HepG2 (cell line): ENCODE measurements around the gene NOL4L. TPM values are rescaled to one million over a fixed set of nuclear protein-coding genes. Genes with fewer than 3 reads are reported as not detected.
A peak's percentile ranks its signal among the peaks of the same experiment; 100 is the strongest.

Experiments used
- ASH2L ChIP-seq: fragments of 300-600, 200-600 bp; sonication (generic); IDR thresholded peaks from 2 replicates; pipeline ENCODE4 v1.7.0; 2017; ENCODE audit warnings: low read depth, mild to moderate bottlenecking, moderate library complexity, mixed read lengths, low read length; ENCODE audit not compliant: insufficient read length
- CCAR2 ChIP-seq: fragments of 200-400 bp; formaldehyde crosslinking; optimal IDR thresholded peaks from 2 replicates; pipeline ENCODE3; 2018; ENCODE audit warnings: low read depth, mild to moderate bottlenecking, low read length, moderate library complexity
- FOXC1 ChIP-seq: sonication (generic); formaldehyde crosslinking; IDR thresholded peaks from 2 replicates; pipeline ENCODE4 v1.8.0; 2022; ENCODE audit warnings: mild to moderate bottlenecking, missing genetic modification reagents, borderline replicate concordance
- NAIF1 ChIP-seq: sonication (generic); formaldehyde crosslinking; IDR thresholded peaks from 2 replicates; pipeline ENCODE4 v1.5.0; 2020; ENCODE audit warnings: mild to moderate bottlenecking, missing genetic modification reagents, borderline replicate concordance
- SP140L ChIP-seq: sonication (generic); formaldehyde crosslinking; IDR thresholded peaks from 2 replicates; pipeline ENCODE4 v1.4.0; 2020; ENCODE audit warnings: missing genetic modification reagents, borderline replicate concordance
- TBX2 ChIP-seq: sonication (generic); formaldehyde crosslinking; IDR thresholded peaks from 2 replicates; pipeline ENCODE4 v1.5.0; 2020; ENCODE audit warnings: missing genetic modification reagents, mild to moderate bottlenecking, borderline replicate concordance
- XRCC5 ChIP-seq: fragments of 200-400 bp; formaldehyde crosslinking; optimal IDR thresholded peaks from 2 replicates; pipeline ENCODE3; 2017; ENCODE audit warnings: mild to moderate bottlenecking, low read length
- ZBTB1 ChIP-seq: sonication (generic); formaldehyde crosslinking; IDR thresholded peaks from 2 replicates; pipeline ENCODE4 v1.4.0; 2020; ENCODE audit warnings: missing genetic modification reagents, borderline replicate concordance
- ZFP36L1 ChIP-seq: sonication (generic); formaldehyde crosslinking; IDR thresholded peaks from 2 replicates; pipeline ENCODE4 v1.8.0; 2022; ENCODE audit warnings: mild to moderate bottlenecking, missing genetic modification reagents, moderate library complexity
- ZFX ChIP-seq: sonication (generic); formaldehyde crosslinking; IDR thresholded peaks from 2 replicates; pipeline ENCODE4 v1.4.0; 2020; ENCODE audit warnings: mild to moderate bottlenecking, low read depth, missing genetic modification reagents, moderate library complexity
- ZNF337 ChIP-seq: sonication (generic); formaldehyde crosslinking; IDR thresholded peaks from 2 replicates; pipeline ENCODE4 v1.5.1; 2020; ENCODE audit warnings: missing genetic modification reagents, low read depth, mild to moderate bottlenecking, borderline replicate concordance
- ZNF33B ChIP-seq: sonication (generic); formaldehyde crosslinking; IDR thresholded peaks from 2 replicates; pipeline ENCODE4 v1.5.1; 2020; ENCODE audit warnings: mild to moderate bottlenecking, missing genetic modification reagents
- ZNF34 ChIP-seq: sonication (generic); formaldehyde crosslinking; IDR thresholded peaks from 2 replicates; pipeline ENCODE4 v1.4.0; 2020; ENCODE audit warnings: mild to moderate bottlenecking, missing genetic modification reagents, borderline replicate concordance
- ZNF441 ChIP-seq: sonication (generic); formaldehyde crosslinking; IDR thresholded peaks from 2 replicates; pipeline ENCODE4 v1.7.0; 2021; ENCODE audit warnings: missing genetic modification reagents, borderline replicate concordance
- ZNF451 ChIP-seq: sonication (generic); formaldehyde crosslinking; IDR thresholded peaks from 2 replicates; pipeline ENCODE4 v1.5.0; 2020; ENCODE audit warnings: mild to moderate bottlenecking, missing genetic modification reagents
- ZNF7 ChIP-seq: IDR thresholded peaks from 2 replicates; pipeline ENCODE4 v1.6.1; 2016; ENCODE audit warnings: missing biosample characterization, missing genetic modification reagents
- polyA plus RNA-seq, 8 experiments: library from polyadenylated mRNA; depleted of rRNA in 3 of 8; stranded (reverse) in 7 of 8; unstranded in 1 of 8; fragments of >200 nt; fragmentation: Illumina TruSeq in 4 of 8; extraction: Trizol in 4 of 8; gene quantifications; 2 replicates each; pipeline versions ENCODE4 v1.2.1 to v1.2.3, GENCODE V29; 2011 to 2016; ENCODE audit warnings: low read depth in 4 of 8, missing spikeins in 1 of 8, mixed read lengths in 1 of 8; ENCODE audit not compliant: insufficient read depth in 1 of 8
- total RNA-seq, 5 experiments: library from RNA; depleted of rRNA; stranded (reverse); fragments of >200 nt; fragmentation: Illumina TruSeq; extraction: Trizol; gene quantifications; 2 replicates each; pipeline ENCODE4 v1.2.3, GENCODE V29; 2016; ENCODE audit warnings: low read depth in 1 of 5
- TF ChIP-seq, protein P1 (sequence below): sonication (generic); formaldehyde crosslinking; IDR thresholded peaks from 2 replicates; pipeline ENCODE4 v1.5.1; 2020; ENCODE audit warnings: mild to moderate bottlenecking, missing genetic modification reagents, moderate library complexity
- TF ChIP-seq, protein P2 (sequence below): sonication (generic); formaldehyde crosslinking; IDR thresholded peaks from 2 replicates; pipeline ENCODE4 v1.8.0; 2022; ENCODE audit warnings: missing genetic modification reagents, mild to moderate bottlenecking, borderline replicate concordance
- TF ChIP-seq, protein P3 (sequence below): sonication (generic); formaldehyde crosslinking; IDR thresholded peaks from 2 replicates; pipeline ENCODE4 v1.4.0; 2020; ENCODE audit warnings: missing genetic modification reagents
- TF ChIP-seq, protein P4 (sequence below): IDR thresholded peaks from 2 replicates; pipeline ENCODE4 v1.6.1; 2018; ENCODE audit warnings: missing genetic modification reagents, mild to moderate bottlenecking, missing compliant biosample characterization

Gene NOL4L
- total and polyA plus RNA-seq, 2 of the 13 experiments (the other 11 are each of a cell fraction or from before 2014, with no cell fraction given): 16.6 to 35.4 TPM

DNA sequence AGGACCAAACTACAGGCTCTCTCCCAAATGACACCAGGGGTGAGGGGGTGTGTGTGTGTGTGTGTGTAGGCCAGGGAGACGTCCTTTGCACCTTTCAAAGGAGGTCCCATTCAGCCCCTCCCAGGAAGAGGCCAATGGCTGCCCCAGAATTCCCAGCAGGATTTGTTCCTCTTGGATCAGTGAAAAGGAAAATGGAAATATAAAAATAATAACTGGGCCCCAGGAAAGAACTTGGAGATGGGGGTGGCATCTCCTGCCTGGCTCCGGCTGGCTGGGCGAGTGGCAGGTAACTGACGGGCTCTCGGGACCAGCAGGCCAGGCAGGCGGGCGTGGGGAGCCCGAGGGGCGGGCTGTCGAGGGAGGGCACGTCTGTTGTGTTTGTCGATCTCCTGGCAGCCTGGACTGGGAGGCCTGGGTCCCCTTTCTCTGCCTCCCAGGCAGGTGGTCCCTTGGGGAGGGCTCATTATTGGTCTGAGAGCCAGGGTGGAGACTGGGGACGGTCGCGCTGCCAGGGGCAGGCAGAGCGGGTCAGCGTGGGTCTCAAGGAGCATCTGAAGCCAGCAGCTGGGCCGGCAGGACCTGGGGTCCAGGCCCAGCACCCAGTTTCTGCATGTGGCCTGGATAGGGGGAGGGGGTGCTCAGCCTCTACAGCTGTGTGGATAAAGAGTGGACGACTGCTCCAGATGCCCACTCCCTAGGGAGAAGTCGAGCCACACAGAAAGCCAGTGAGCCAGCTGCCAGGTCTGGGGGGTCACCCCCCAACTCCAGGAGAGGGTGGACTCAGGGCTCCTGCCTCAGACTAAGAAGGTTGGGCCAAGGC lies 3.1 kb downstream of the NOL4L start (continued):
- TF ChIP-seq, protein P1, sequence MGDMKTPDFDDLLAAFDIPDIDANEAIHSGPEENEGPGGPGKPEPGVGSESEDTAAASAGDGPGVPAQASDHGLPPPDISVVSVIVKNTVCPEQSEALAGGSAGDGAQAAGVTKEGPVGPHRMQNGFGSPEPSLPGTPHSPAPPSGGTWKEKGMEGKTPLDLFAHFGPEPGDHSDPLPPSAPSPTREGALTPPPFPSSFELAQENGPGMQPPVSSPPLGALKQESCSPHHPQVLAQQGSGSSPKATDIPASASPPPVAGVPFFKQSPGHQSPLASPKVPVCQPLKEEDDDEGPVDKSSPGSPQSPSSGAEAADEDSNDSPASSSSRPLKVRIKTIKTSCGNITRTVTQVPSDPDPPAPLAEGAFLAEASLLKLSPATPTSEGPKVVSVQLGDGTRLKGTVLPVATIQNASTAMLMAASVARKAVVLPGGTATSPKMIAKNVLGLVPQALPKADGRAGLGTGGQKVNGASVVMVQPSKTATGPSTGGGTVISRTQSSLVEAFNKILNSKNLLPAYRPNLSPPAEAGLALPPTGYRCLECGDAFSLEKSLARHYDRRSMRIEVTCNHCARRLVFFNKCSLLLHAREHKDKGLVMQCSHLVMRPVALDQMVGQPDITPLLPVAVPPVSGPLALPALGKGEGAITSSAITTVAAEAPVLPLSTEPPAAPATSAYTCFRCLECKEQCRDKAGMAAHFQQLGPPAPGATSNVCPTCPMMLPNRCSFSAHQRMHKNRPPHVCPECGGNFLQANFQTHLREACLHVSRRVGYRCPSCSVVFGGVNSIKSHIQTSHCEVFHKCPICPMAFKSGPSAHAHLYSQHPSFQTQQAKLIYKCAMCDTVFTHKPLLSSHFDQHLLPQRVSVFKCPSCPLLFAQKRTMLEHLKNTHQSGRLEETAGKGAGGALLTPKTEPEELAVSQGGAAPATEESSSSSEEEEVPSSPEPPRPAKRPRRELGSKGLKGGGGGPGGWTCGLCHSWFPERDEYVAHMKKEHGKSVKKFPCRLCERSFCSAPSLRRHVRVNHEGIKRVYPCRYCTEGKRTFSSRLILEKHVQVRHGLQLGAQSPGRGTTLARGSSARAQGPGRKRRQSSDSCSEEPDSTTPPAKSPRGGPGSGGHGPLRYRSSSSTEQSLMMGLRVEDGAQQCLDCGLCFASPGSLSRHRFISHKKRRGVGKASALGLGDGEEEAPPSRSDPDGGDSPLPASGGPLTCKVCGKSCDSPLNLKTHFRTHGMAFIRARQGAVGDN: peak; percentile 79
- peak; percentile 33 for TF ChIP-seq XRCC5
- TF ChIP-seq ZNF34: no peak
- no peak for TF ChIP-seq ZNF7 (CRISPR knock-in tag)
- 0 out of 2 replicates have a peak, but pooled peaks have one; percentile 55 for TF ChIP-seq SP140L (CRISPR knock-in tag)
- TF ChIP-seq ASH2L: no peak
- TF ChIP-seq, protein P2, sequence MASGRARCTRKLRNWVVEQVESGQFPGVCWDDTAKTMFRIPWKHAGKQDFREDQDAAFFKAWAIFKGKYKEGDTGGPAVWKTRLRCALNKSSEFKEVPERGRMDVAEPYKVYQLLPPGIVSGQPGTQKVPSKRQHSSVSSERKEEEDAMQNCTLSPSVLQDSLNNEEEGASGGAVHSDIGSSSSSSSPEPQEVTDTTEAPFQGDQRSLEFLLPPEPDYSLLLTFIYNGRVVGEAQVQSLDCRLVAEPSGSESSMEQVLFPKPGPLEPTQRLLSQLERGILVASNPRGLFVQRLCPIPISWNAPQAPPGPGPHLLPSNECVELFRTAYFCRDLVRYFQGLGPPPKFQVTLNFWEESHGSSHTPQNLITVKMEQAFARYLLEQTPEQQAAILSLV (CRISPR knock-in tag): 0 out of 2 replicates have a peak, but pooled peaks have one; percentile 41
- TF ChIP-seq ZFP36L1 (CRISPR knock-in tag): no peak
- peak; percentile 76 for TF ChIP-seq FOXC1 (CRISPR knock-in tag)
- no peak for TF ChIP-seq CCAR2
- peak; percentile 39; the same call in 1 of the 2 replicates for TF ChIP-seq TBX2 (CRISPR knock-in tag)
- TF ChIP-seq, protein P3, sequence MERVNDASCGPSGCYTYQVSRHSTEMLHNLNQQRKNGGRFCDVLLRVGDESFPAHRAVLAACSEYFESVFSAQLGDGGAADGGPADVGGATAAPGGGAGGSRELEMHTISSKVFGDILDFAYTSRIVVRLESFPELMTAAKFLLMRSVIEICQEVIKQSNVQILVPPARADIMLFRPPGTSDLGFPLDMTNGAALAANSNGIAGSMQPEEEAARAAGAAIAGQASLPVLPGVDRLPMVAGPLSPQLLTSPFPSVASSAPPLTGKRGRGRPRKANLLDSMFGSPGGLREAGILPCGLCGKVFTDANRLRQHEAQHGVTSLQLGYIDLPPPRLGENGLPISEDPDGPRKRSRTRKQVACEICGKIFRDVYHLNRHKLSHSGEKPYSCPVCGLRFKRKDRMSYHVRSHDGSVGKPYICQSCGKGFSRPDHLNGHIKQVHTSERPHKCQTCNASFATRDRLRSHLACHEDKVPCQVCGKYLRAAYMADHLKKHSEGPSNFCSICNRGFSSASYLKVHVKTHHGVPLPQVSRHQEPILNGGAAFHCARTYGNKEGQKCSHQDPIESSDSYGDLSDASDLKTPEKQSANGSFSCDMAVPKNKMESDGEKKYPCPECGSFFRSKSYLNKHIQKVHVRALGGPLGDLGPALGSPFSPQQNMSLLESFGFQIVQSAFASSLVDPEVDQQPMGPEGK: peak; percentile 37
- no peak for TF ChIP-seq NAIF1 (CRISPR knock-in tag)
- no peak for TF ChIP-seq ZBTB1 (CRISPR knock-in tag)
- TF ChIP-seq ZNF337 (CRISPR knock-in tag): 0 out of 2 replicates have a peak, but pooled peaks have one; percentile 29
- peak; percentile 89; the same call in 1 of the 2 replicates for TF ChIP-seq ZNF451 (CRISPR knock-in tag)
- TF ChIP-seq ZFX (CRISPR knock-in tag): peak; percentile 74; the same call in 1 of the 2 replicates
- 0 out of 2 replicates have a peak, but pooled peaks have one; percentile 12 for TF ChIP-seq ZNF33B (CRISPR knock-in tag)
- TF ChIP-seq ZNF441 (CRISPR knock-in tag): no peak
- TF ChIP-seq, protein P4, sequence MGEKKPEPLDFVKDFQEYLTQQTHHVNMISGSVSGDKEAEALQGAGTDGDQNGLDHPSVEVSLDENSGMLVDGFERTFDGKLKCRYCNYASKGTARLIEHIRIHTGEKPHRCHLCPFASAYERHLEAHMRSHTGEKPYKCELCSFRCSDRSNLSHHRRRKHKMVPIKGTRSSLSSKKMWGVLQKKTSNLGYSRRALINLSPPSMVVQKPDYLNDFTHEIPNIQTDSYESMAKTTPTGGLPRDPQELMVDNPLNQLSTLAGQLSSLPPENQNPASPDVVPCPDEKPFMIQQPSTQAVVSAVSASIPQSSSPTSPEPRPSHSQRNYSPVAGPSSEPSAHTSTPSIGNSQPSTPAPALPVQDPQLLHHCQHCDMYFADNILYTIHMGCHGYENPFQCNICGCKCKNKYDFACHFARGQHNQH (CRISPR knock-in tag): 0 out of 2 replicates have a peak, but pooled peaks have one; percentile 40
